ENCODE results near the gene AFF4. TPM values are rescaled to one million over a fixed set of nuclear protein-coding genes. Genes with fewer than 3 reads are reported as not detected.
"Not testable (repeated sequence)": the region's sequence is repeated elsewhere in the genome, so short reads cannot be mapped to it uniquely, and the experiment has no call there.

AFF4 gene
- total RNA-seq = 79.1 TPM

GRCh38 chr5:132963171-132964104 is at the start of gene AFF4:
AFF4 (minus strand) TSS chr5:132963634; CDS start chr5:132937189, 26,445 bp downstream.
- H3K9me3 ChIP-seq = no peaks in the 10 kb centered on the region
- peak within 1 kb of the TSS; percentile 58 to 78 for H3K4me3 ChIP-seq
- H3K27ac ChIP-seq = peak within 1 kb of the TSS; percentile 99
- peak in 1 of 2 donors; percentile 97 for DNase-seq (ENCODE audit: extremely low spot score in 2 of 2)
- no peaks in the 10 kb centered on the region for H3K27me3 ChIP-seq
- peak; percentile 52 to 97 for TF ChIP-seq POLR2A (IDR thresholded peaks at IDR 0.05)
- no peak for TF ChIP-seq CTCF (IDR thresholded peaks at IDR 0.05)
- peak; percentile 96 to 99 for TF ChIP-seq POLR2AphosphoS5 (IDR thresholded peaks at IDR 0.05; ENCODE audit: insufficient read depth in 1 of 2, low read depth in 1 of 2)
- intact Hi-C loops (cut with DNase I) = loop anchor here (5.0 kb wide), 1 partner anchor 89 kb away; the partner anchor contains the start of gene HSPA4
- no peaks in the 10 kb centered on the region for H3K36me3 ChIP-seq
- peaks cover 43% of the 10 kb centered on the region for H3K4me1 ChIP-seq

- not testable (repeated sequence) for H3K4me1 ChIP-seq, H3K27me3 ChIP-seq
Observed at GRCh38 chr5:133008455-133008854, 45.0 kb upstream of the AFF4 start.

GRCh38 chr5:133006653-133007052 is 43.2 kb upstream of the AFF4 start:
- intact Hi-C loops (cut with DNase I) = no loop called here
- Histone ChIP-seq H3K27me3 (no peaks in the 10 kb centered on the region), H3K36me3 (peaks cover 0 to 25% of the 10 kb centered on the region in 2 donors), H3K9me3 (no peaks in the 10 kb centered on the region), H3K4me1 (no peaks in the 10 kb centered on the region), H3K27ac (no peak overlapping the region), H3K4me3 (no peak overlapping the region)
- TF ChIP-seq CTCF (IDR thresholded peaks at IDR 0.05) (no peak), POLR2AphosphoS5 (IDR thresholded peaks at IDR 0.05; ENCODE audit: insufficient read depth in 1 of 2, low read depth in 1 of 2) (no peak), POLR2A (IDR thresholded peaks at IDR 0.05) (no peak)
- no peak for DNase-seq (ENCODE audit: extremely low spot score in 2 of 2)

More at GRCh38 chr5:133008455-133008854, 45.0 kb upstream of the AFF4 start:
- H3K27ac ChIP-seq; DNase-seq (ENCODE audit: extremely low spot score in 2 of 2); H3K4me3 ChIP-seq; H3K9me3 ChIP-seq; intact Hi-C loops (cut with DNase I): not testable (repeated sequence)
- H3K36me3 ChIP-seq = peaks cover 0 to 15% of the 10 kb centered on the region in 2 donors

- TF ChIP-seq CTCF (IDR thresholded peaks at IDR 0.05) = no peak
- no peak for TF ChIP-seq POLR2A (IDR thresholded peaks at IDR 0.05)
- no peak for TF ChIP-seq POLR2AphosphoS5 (IDR thresholded peaks at IDR 0.05; ENCODE audit: insufficient read depth in 1 of 2, low read depth in 1 of 2)
- no peak for DNase-seq (ENCODE audit: extremely low spot score in 2 of 2)
- Histone ChIP-seq H3K9me3 (no peaks in the 10 kb centered on the region), H3K4me1 (no peaks in the 10 kb centered on the region), H3K36me3 (peaks cover 0 to 14% of the 10 kb centered on the region in 2 donors), H3K27me3 (no peaks in the 10 kb centered on the region), H3K27ac (no peak overlapping the region), H3K4me3 (no peak overlapping the region)
- intact Hi-C loops (cut with DNase I) = no loop called here
Observed at GRCh38 chr5:132999246-132999645, 35.8 kb upstream of the AFF4 start.

GRCh38 chr5:132998556-132998955 is 35.1 kb upstream of the AFF4 start:
- H3K27me3 ChIP-seq = no peaks in the 10 kb centered on the region
- H3K4me3 ChIP-seq = no peak overlapping the region
- TF ChIP-seq CTCF (IDR thresholded peaks at IDR 0.05) = no peak
- TF ChIP-seq POLR2AphosphoS5 (IDR thresholded peaks at IDR 0.05; ENCODE audit: insufficient read depth in 1 of 2, low read depth in 1 of 2) = no peak
- TF ChIP-seq POLR2A (IDR thresholded peaks at IDR 0.05) = no peak
- no peaks in the 10 kb centered on the region for H3K4me1 ChIP-seq
- intact Hi-C loops (cut with DNase I) = no loop called here
- DNase-seq (ENCODE audit: extremely low spot score in 2 of 2) = no peak
- H3K27ac ChIP-seq = no peak overlapping the region
- peaks cover 0 to 10% of the 10 kb centered on the region in 2 donors for H3K36me3 ChIP-seq
- H3K9me3 ChIP-seq = no peaks in the 10 kb centered on the region
